Stimulated activated CD4-positive, alpha-beta T cell treated with anti-CD3 and anti-CD28 coated beads, Interleukin-12 subunit alpha, Interleukin-12 subunit beta, amount 100 ng/mL, for 48 hours (primary cell): ENCODE results near the gene ISOC2.
"Not testable (repeated sequence)": the region's sequence is repeated elsewhere in the genome, so short reads cannot be mapped to it uniquely, and the experiment has no call there.

Experiments used
- DNase-seq, 3 donors: peaks; one replicate each; pipeline ENCODE4 v3.0.0-alpha.2; 2020; ENCODE audit warnings: low read depth in 2 of 3, low spot score in 1 of 3

ISOC2 gene

DNA sequence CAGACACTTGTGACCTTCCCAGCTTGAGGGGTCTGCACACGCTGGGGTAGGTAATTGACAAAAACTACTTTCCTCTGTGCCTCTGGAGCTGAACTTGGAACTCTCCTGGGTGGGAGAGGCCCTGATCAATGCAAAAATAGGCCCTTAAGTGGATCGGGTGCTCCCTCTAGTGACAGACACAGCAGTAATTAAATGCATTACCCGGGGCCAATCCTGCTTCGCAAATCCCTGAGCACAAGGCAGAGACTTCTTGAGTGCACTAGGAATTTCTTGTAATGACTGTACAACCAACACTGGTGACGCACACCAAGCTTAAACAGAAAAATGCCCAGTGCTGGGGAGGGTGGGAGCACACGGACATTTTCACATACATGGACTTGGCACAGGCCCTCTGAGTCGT is 43.3 kb downstream of the ISOC2 start:
- DNase-seq: peak in 2 of 3 donors; percentile 38 to 55

DNA sequence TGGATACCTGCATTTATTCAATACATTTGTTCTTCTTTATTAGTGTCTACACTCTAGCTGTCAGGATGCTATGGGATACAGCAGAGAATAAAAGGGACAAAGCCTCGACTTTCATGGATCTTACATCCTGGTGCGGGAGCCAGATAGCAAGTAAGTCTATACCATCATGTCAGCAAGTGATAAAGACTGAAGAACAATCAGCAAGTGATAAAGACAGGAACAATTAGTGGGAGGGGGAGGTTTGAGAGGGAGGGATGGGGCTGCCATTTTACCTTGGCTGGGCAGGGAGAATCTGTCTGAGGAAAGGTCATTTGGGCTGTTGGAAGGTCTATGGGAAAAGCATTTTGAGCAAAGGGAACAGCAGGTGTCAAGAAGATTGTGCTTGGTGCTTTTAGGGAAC is 51.3 kb downstream of the ISOC2 start:
- no peak for DNase-seq

DNA sequence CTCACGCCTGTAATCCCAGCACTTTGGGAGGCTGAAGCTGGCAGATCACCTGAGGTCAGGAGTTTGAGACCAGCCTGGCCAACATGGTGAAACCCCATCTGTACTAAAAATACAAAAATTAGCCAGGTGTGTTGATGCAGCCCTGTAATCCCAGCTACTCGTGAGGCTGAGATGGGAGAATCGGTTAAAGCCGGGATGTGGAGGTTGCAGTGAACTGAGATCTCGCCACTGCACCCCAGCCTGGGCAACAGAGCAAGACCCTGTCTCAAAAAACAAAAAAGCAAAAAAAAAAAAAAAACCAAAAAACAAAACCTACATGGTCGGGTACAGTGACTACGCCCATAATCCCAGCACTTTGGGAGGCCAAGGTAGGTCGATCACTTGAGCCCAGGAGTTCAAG is 52.3 kb downstream of the ISOC2 start:
- not testable (repeated sequence) for DNase-seq

GRCh38 chr19:55408533-55408872 is 52.9 kb downstream of the ISOC2 start:
- no peak for DNase-seq

GRCh38 chr19:55407800-55408532 is 53.5 kb downstream of the ISOC2 start:
- peak; percentile 91 to 95 (median 93) for DNase-seq

DNA sequence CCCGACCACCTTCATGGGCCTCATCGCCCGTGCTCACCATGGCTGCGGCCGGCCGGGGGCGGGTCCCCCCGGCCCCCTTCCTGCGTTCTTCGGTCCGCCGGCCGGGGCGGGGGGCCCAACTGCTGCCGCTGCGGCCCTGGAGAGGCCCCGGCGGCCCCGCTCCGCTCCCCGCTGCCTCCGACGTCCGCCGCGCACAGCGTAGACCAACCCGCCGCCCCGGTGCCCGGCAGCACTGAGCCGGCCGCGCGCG is 54.0 kb downstream of the ISOC2 start, which contains the start of gene UBE2S:
Gene UBE2S, minus strand, starts transcription at position 239 of the 250 bp plus-strand sequence. Its CDS starts 199 bp downstream, at position 40.
- not testable (repeated sequence) for DNase-seq

DNA sequence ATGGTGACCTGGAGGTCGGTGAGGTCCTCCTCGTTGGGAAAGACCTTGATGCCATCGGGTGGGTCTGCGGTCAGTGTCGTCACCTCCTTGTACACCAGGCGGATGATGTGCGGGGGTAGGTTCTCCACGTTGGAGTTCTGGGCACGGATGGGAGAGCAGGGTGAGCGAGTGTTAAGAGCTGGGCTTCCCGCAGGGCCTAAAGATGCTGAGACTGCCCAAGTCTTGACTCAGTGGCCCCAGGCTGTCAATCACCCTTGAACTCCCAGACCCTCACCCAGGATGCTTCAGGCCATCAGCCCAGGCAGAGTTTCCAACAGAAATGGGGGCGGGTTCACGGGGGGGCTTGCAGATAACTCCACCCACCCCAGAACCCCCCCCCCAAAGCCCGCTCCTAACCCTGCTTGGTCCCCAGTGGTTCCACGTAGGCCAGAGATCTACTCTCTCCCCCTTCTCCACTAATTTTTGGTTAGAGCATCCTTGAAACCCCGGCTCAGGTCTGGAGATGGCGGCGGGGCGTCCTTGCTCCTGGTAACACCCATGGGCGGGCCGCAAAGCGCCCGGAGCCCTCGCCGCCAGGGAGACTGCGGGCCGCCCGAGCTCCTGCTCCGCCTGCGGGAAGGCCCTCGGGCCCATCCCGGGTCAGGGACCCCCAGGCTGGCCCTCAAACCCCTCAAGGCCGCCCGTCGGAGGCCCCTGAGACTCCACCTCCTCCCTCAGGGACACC is 54.5 kb downstream of the ISOC2 start:
- DNase-seq: no peak

- no peak for DNase-seq
These were observed 55.2 kb downstream of the ISOC2 start for GRCh38 chr19:55406091-55406825.

DNA sequence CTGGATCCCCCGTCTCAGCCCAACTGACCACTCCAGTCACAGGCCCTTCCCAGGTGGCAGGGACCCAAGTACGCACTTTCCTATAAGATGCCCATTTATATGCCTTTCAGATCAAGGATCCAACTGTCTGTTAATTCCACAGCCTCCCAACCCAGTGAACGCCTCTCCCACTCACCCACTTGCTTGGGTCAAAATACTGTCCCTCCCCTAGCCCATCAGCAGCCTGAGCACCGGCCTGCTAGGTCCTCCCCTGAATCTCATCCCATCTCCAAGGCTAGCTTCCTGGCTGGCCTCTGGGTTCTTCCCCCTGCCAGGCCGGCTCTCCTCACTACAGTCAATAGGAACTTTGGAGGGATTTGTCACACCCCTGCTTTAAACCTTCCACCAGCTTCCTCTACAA is 55.8 kb downstream of the ISOC2 start:
- no peak for DNase-seq
